NCI-H1048 (cell line): Measurements from ENCODE around the gene ATXN7L1.
"Not testable (repeated sequence)": the region's sequence is repeated elsewhere in the genome, so short reads cannot be mapped to it uniquely, and the experiment has no call there.

Experiments
- DNase-seq: peaks from one replicate; lab custom pipeline; 2025; lab: John Stamatoyannopoulos, UW

ATXN7L1 gene

GRCh38 chr7:105802604-105803428 is 73.6 kb downstream of the ATXN7L1 start:
- DNase-seq: no peak

GRCh38 chr7:105800849-105801534 is 75.4 kb downstream of the ATXN7L1 start:
- no peak for DNase-seq

GRCh38 chr7:105800442-105800841 is 76.0 kb downstream of the ATXN7L1 start:
- DNase-seq: no peak

GRCh38 chr7:105799677-105800076 is 76.7 kb downstream of the ATXN7L1 start:
- DNase-seq: no peak

- DNase-seq: no peak
Measured at GRCh38 chr7:105799006-105799405, 77.4 kb downstream of the ATXN7L1 start.

GRCh38 chr7:105797652-105798051 is 78.7 kb downstream of the ATXN7L1 start:
- DNase-seq: no peak

GRCh38 chr7:105796365-105796764 is 80.0 kb downstream of the ATXN7L1 start:
- DNase-seq: no peak

- DNase-seq: no peak
Measured at GRCh38 chr7:105794741-105795729, 81.4 kb downstream of the ATXN7L1 start.

- DNase-seq: no peak
Measured at GRCh38 chr7:105792488-105793370, 83.7 kb downstream of the ATXN7L1 start.

GRCh38 chr7:105791926-105792325 is 84.5 kb downstream of the ATXN7L1 start:
- no peak for DNase-seq

GRCh38 chr7:105790996-105791395 is 85.4 kb downstream of the ATXN7L1 start:
- DNase-seq: no peak

GRCh38 chr7:105790452-105790851 is 85.9 kb downstream of the ATXN7L1 start:
- not testable (repeated sequence) for DNase-seq

GRCh38 chr7:105788816-105789349 is 87.5 kb downstream of the ATXN7L1 start:
- no peak for DNase-seq

GRCh38 chr7:105788356-105788755 is 88.0 kb downstream of the ATXN7L1 start:
- DNase-seq: no peak

GRCh38 chr7:105787793-105788192 is 88.6 kb downstream of the ATXN7L1 start:
- DNase-seq: no peak

GRCh38 chr7:105786520-105787470 is 89.6 kb downstream of the ATXN7L1 start:
- no peak for DNase-seq

GRCh38 chr7:105782391-105783042 is 93.9 kb downstream of the ATXN7L1 start:
- DNase-seq: no peak

- DNase-seq: no peak
Measured at GRCh38 chr7:105779856-105780780, 96.3 kb downstream of the ATXN7L1 start.
